HG03354 (cell line): ENCODE results near the gene FILIP1.
A peak's percentile ranks its signal among the peaks of the same experiment; 100 is the strongest.

Source experiments
- ATAC-seq: cut with Tn5 transposase; IDR thresholded peaks from one replicate; pipeline ENCODE4 v1.9.1; 2021; ENCODE audit warnings: mild to moderate bottlenecking; ENCODE audit not compliant: unreplicated experiment, poor library complexity, severe bottlenecking

Gene FILIP1

DNA sequence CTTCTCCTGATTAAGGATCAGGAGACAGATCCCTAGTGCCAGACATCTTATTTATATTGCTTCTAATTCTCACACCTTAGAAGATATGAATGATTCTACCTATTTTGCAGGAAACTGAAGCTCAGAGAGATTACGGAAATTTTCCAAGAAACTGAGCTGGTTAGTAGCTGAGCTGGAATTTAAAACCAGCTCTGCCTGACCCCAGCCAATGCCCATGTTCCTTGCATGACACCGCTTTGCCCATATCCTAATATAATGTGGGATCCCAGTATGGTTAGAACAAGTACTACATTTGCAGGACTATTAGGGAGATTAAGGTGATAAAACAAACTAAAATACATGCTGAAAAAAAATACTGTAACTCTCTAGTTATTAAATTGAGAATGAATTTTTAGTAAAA lies 210.9 kb downstream of the FILIP1 start:
- no peak for ATAC-seq

GRCh38 chr6:75281653-75282052 lies 211.9 kb downstream of the FILIP1 start:
- no peak for ATAC-seq

- no peak for ATAC-seq
Observed at GRCh38 chr6:75280131-75280855, 213.3 kb downstream of the FILIP1 start.

DNA sequence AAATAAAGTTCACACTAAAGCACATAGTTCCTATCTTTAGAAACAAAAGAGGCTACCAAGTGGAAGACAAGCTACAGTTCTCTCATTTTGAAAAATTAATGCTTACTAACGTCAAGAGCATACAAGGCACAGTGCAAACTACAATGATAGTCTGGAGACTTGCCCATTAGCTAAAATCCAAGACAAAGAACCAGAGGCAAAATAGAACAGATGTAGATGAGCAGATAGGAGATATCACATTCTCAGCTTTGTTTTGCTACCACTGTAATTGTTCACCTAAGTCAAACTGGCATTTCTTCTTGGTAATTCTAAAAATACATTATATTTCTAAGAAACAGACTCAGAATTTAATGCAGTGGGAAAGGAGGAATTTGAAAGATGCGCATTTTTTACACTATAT lies 214.2 kb downstream of the FILIP1 start:
- ATAC-seq = no peak

DNA sequence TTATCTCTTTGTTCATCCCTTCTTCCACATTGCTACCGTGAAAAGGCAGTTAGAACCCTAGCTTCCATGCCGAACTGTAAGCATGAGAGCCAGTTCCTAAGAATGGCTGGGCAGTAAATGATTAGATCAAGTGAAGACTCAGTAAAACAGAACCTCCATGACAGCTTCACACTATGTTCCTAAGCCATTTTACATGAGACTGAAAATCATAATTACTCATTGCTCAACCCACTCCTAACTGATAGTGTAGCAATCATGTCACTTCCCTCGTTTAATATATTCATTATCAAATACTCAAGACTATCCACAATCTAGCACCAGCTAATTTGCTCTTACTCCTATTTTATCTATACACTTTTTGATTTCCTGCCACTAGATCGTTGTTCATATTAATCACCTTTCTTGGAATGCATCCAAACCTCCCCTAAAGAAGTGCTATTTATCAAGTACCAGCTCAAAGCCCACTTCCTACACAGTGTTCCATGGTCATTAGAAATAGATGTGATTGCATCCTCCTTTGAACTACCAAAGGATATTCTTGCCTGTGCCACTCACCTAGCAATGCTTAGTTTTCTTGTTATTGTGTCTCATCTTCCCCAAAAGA lies 215.0 kb downstream of the FILIP1 start:
- ATAC-seq = no peak

DNA sequence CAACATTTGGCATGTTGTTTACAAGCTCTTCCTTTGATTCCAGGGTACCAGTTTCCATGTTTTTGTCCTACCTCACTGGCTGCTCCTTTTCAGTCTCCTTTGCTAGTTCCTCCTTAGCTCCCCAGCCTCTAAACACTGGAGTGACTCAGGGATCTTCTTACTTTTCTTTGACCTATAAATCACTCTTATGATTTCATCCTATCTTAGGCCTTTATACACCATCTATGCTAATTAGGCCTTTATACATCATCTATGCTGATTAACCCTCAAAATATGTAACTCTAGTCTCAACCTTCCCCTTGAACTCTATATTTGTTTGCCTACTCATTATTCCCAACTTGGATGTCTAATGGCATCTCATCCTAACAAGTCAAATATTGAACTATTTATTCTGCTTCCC lies 218.5 kb downstream of the FILIP1 start:
- ATAC-seq = no peak

DNA sequence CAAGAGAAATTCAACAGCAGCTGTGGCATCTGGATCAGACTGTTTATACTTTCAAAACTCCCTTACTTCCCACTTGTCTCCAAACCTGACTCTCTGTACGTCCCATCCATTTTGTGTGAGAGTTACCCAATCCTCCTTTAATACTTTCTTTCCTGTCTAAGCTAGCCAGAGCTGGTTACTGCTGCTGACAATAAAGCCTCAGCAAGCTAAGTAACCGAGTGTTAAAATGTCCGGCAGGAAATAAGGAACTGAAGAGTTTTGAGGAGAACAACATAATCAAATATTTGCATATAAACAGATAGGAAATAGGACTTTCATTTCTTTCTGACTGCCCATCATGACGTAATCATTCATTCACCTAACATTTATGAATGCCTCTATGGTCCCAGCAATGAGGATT lies 220.6 kb downstream of the FILIP1 start:
- ATAC-seq = no peak

GRCh38 chr6:75272145-75272840 lies 221.3 kb downstream of the FILIP1 start:
- ATAC-seq = no peak

DNA sequence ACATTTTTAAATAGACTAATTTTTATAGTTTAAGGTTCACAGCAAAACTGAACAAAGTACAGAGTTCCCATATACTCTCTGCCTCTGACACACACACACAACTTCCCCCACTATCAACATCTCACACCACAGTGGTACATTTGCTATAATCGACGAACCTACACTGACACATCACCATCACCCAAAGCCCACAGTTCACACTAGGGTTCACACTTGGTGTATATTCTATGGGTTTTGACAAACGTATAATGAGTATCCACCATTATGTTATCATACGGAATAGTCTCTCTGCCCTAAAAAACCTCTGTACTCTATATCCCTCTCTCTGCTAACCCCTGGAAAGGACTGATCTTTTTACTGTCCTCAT lies 224.6 kb downstream of the FILIP1 start:
- no peak for ATAC-seq

GRCh38 chr6:75268121-75268987 lies 225.2 kb downstream of the FILIP1 start:
- no peak for ATAC-seq

DNA sequence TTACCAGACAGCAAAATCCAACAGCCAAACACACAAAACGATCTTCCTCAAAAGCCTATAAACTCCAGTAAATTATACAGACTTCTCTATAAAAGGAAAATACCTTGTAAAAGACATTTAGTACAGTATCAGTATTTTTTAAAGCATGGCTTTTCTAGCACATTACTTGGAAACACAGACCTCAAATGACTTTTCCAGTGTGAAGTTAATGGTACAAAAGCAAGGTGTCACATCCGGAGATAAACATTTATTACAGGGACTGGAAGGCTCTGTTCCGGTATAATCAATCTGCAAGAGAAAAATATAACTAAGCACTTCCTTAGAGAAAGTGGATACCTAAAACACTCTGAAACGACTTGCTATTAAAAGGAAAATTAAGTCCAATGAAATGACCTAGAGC lies 226.1 kb downstream of the FILIP1 start:
- no peak for ATAC-seq

- peak; percentile 87 for ATAC-seq
Observed at GRCh38 chr6:75266716-75267291, 226.8 kb downstream of the FILIP1 start.

DNA sequence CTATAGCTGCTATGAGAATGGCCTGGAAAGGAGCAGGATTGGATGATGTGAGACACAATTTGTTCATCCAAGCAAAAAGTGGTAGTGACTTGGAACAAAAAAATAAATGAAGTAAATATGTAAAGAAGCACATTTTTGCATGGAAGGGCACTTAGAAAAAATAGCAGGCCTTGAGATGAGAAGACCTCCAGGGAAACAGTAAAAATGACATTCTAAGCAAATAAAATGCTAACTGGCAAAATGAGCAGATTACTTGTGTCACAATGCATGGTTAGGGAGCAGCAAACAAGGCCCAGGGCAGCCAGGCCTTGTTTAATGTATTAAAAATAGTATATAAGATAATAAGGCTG lies 230.2 kb downstream of the FILIP1 start:
- ATAC-seq = no peak

- no peak for ATAC-seq
Observed at GRCh38 chr6:75262716-75263400, 230.7 kb downstream of the FILIP1 start.

GRCh38 chr6:75261299-75261698 lies 232.3 kb downstream of the FILIP1 start:
- no peak for ATAC-seq

GRCh38 chr6:75257343-75258087 lies 236.1 kb downstream of the FILIP1 start:
- no peak for ATAC-seq

DNA sequence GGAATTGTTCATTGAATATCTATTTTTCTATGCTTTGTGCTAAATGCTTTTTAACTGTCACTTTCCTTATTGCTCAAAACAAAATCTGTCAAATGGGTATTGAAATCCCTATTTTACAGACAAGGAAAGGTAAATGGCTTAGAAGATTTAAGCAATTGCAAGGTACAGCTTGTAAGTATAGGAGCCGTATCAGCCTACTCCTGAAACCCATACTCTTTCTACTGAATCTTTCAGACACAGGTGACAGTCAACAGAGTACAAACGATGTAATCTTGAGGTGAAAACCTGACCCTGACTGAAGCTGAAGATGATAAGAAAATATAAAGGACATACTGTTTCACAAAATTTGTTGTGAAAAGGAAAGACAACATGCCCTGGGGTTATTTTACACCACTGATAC lies 243.0 kb downstream of the FILIP1 start:
- no peak for ATAC-seq

DNA sequence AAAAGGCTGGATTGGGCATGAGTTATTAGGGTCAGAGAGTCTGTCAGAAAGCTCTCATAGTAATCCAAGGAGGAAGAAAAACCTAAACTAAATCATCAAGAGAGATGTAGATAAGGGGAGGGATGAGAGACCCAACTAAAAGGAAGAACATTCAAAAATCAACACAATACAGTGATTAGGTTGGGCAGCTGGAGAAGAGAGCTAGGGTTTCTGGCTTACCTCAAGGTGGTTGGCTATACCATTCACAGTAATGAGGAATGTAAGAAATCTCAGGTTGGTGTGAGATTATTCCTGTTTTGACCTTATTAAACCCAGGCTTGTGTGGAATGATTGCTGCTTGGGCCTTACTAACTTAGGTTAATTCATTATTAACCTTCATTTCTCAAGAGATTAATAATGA lies 243.8 kb downstream of the FILIP1 start:
- ATAC-seq = no peak

- no peak for ATAC-seq
Observed at GRCh38 chr6:75246386-75246785, 247.2 kb downstream of the FILIP1 start.
